Measurements from ENCODE around the gene MMP23B. TPM values are rescaled to one million over a fixed set of nuclear protein-coding genes. Genes with fewer than 3 reads are reported as not detected.
A peak's percentile ranks its signal among the peaks of the same experiment; 100 is the strongest.

Gene MMP23B
- total and polyA plus RNA-seq, 2 donors from 2014 or later, result 4.0 to 7.1 TPM

DNA sequence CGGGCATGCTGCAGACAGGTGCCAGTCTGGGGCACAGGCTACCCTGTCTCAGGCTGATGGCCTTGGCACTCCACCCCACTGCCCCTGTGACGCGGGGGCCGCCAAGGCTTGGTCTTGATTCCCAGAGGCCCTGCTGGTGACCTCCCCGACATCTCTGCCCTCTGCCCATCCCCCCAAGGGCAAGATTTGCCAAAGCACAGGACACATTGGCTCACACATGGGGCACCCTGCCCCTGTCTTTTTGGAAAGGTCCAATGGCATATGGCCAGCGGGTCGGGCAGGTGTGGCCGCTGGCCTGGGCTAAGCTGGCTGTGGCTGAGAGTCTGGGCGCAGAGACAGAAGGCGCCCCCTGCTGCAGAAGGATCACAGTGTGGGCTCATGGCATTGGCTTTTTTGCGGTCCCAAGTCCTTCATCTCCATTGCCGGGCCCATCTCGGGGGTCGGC, 12.0 kb upstream of the MMP23B start:
- Histone ChIP-seq H3K36me3 (ENCODE audit: control insufficient read depth in 2 of 3, insufficient read depth in 3 of 3, low read length in 3 of 3) (peaks cover 0 to 6% (median 0%) of the 10 kb centered on the region in 3 donors), H3K9me3 (ENCODE audit: control insufficient read depth in 2 of 3, insufficient read depth in 1 of 3, low read length in 3 of 3) (no peaks in the 10 kb centered on the region), H3K4me3 (ENCODE audit: low read length in 3 of 3) (no peak overlapping the region), H3K4me1 (ENCODE audit: control insufficient read depth in 2 of 3, insufficient read depth in 2 of 3, low read depth in 1 of 3, low read length in 3 of 3) (peaks cover 0 to 12% (median 0%) of the 10 kb centered on the region in 3 donors), H3K9ac (ENCODE audit: low read length in 3 of 3) (no peak overlapping the region), H3K27ac (ENCODE audit: low read depth in 2 of 2, low read length in 2 of 2) (no peak overlapping the region), H3K27me3 (ENCODE audit: control insufficient read depth, insufficient read depth, low read length) (no peaks in the 10 kb centered on the region)
- intact Hi-C loops (cut with DNase I), result no loop called here
- TF ChIP-seq CTCF (IDR thresholded peaks at IDR 0.05; ENCODE audit: borderline replicate concordance, extremely low read depth, insufficient read depth), result no peak
- DNase-seq (peak in 2 of 5 donors; percentile 48 to 69), FAIRE-seq (no peak)

DNA sequence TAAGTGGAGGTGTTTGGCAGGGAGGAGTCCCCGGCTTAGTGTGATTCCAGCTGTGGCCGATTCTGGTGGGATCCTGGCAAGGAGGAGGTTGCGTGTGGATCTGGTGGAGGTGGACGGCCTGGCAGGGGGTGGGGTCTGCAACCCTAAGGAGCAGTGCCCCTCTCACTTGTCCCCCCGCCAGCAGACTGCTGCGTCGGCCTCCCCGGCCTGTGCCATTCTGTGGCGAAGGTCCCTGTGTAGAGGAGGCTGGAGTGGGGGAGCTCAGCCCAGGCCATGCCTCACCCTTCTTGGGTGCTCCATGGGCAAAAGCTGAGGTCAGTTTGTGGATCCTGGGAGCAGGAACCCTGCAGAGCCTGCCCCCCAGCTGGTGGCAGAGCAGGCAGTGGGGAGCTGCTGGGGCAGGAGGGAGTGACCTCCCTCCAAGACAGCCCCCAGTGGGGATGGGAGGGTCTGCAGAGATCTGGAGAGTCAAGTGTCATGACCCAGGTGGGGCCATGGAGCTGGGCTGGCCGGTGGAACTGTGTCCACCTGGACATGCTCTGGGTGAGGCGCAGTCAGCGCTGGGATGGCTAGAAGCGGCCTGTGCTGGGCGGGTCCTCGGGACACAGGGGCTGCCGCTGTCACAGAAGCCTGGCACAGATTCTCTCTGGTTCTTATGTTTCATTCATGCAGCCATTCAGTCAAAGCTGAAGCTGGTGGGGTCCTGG, 11.4 kb upstream of the MMP23B start:
- TF ChIP-seq CTCF (IDR thresholded peaks at IDR 0.05; ENCODE audit: borderline replicate concordance, extremely low read depth, insufficient read depth), result no peak
- Histone ChIP-seq H3K9ac (ENCODE audit: low read length in 3 of 3) (no peak overlapping the region), H3K27ac (ENCODE audit: low read depth in 2 of 2, low read length in 2 of 2) (no peak overlapping the region), H3K4me3 (ENCODE audit: low read length in 3 of 3) (no peak overlapping the region), H3K36me3 (ENCODE audit: control insufficient read depth in 2 of 3, insufficient read depth in 3 of 3, low read length in 3 of 3) (peaks cover 0 to 6% (median 0%) of the 10 kb centered on the region in 3 donors), H3K27me3 (ENCODE audit: control insufficient read depth, insufficient read depth, low read length) (no peaks in the 10 kb centered on the region), H3K4me1 (ENCODE audit: control insufficient read depth in 2 of 3, insufficient read depth in 2 of 3, low read depth in 1 of 3, low read length in 3 of 3) (peaks cover 0 to 12% (median 0%) of the 10 kb centered on the region in 3 donors), H3K9me3 (ENCODE audit: control insufficient read depth in 2 of 3, insufficient read depth in 1 of 3, low read length in 3 of 3) (no peaks in the 10 kb centered on the region)
- intact Hi-C loops (cut with DNase I), result no loop called here
- DNase-seq, result peak in 2 of 5 donors; percentile 51 to 78
- no peak for FAIRE-seq

- DNase-seq (peak in 1 of 5 donors; percentile 77), FAIRE-seq (no peak)
- no peak for TF ChIP-seq CTCF (IDR thresholded peaks at IDR 0.05; ENCODE audit: borderline replicate concordance, extremely low read depth, insufficient read depth)
- Histone ChIP-seq H3K9me3 (ENCODE audit: control insufficient read depth in 2 of 3, insufficient read depth in 1 of 3, low read length in 3 of 3) (no peaks in the 10 kb centered on the region), H3K27me3 (ENCODE audit: control insufficient read depth, insufficient read depth, low read length) (no peaks in the 10 kb centered on the region), H3K36me3 (ENCODE audit: control insufficient read depth in 2 of 3, insufficient read depth in 3 of 3, low read length in 3 of 3) (peaks cover 0 to 6% (median 0%) of the 10 kb centered on the region in 3 donors), H3K4me3 (ENCODE audit: low read length in 3 of 3) (no peak overlapping the region), H3K9ac (ENCODE audit: low read length in 3 of 3) (no peak overlapping the region), H3K4me1 (ENCODE audit: control insufficient read depth in 2 of 3, insufficient read depth in 2 of 3, low read depth in 1 of 3, low read length in 3 of 3) (peaks cover 0 to 11% (median 0%) of the 10 kb centered on the region in 3 donors), H3K27ac (ENCODE audit: low read depth in 2 of 2, low read length in 2 of 2) (no peak overlapping the region)
- intact Hi-C loops (cut with DNase I), result no loop called here
Observed at GRCh38 chr1:1621173-1622009, 10.6 kb upstream of the MMP23B start.

Measured in kidney (tissue), 14 donors.